Ectodermal cell (in vitro differentiated cells): Measurements from ENCODE around the gene SF3B1.

Experiments used
- H3K27ac ChIP-seq: 2 replicates; pipeline ENCODE4 v1.7.0; 2013; ENCODE audit warnings: mild to moderate bottlenecking, low read depth, low read length; ENCODE audit not compliant: insufficient read depth, poor library complexity, severe bottlenecking
- H3K27me3 ChIP-seq: 2 replicates; pipeline ENCODE4 v1.7.0; 2013; ENCODE audit warnings: mild to moderate bottlenecking, low read length; ENCODE audit not compliant: insufficient read depth, control insufficient read depth, poor library complexity, severe bottlenecking
- H3K36me3 ChIP-seq: one replicate; pipeline ENCODE4 v1.7.0; 2013; ENCODE audit warnings: low read length; ENCODE audit not compliant: control insufficient read depth, insufficient read depth
- H3K4me1 ChIP-seq: one replicate; pipeline ENCODE4 v1.7.0; 2013; ENCODE audit warnings: low read length; ENCODE audit not compliant: control insufficient read depth, insufficient read depth
- H3K4me3 ChIP-seq: 2 replicates; pipeline ENCODE4 v1.7.0; 2013; ENCODE audit warnings: low read depth, low read length, control low read depth; ENCODE audit not compliant: insufficient read depth
- H3K9me3 ChIP-seq: 2 replicates; pipeline ENCODE4 v1.7.0; 2013; ENCODE audit warnings: mild to moderate bottlenecking, low read length, moderate library complexity; ENCODE audit not compliant: control insufficient read depth
- WGBS, 2 experiments: methylation state at CpG; one replicate each; pipeline ENCODE4 v1.1.7; 2013; ENCODE audit warnings: missing lambda C conversion rate in 2 of 2; 5-methylcytosine and 5-hydroxymethylcytosine counted together

SF3B1 gene

GRCh38 chr2:197416268-197416667 lies 18.6 kb downstream of the SF3B1 start:
- WGBS, 2 experiments, result 88 to 100% methylated on average over 1 of the region's 1 CpG
- Histone ChIP-seq H3K4me1 (no peaks in the 10 kb centered on the region), H3K9me3 (no peaks in the 10 kb centered on the region), H3K27ac (no peak overlapping the region), H3K36me3 (peaks cover 72% of the 10 kb centered on the region), H3K4me3 (no peak overlapping the region), H3K27me3 (no peaks in the 10 kb centered on the region)

GRCh38 chr2:197414515-197414914 lies 20.3 kb downstream of the SF3B1 start:
- Histone ChIP-seq H3K9me3 (no peaks in the 10 kb centered on the region), H3K36me3 (peaks cover 71% of the 10 kb centered on the region), H3K4me1 (no peaks in the 10 kb centered on the region), H3K27ac (no peak overlapping the region), H3K4me3 (no peak overlapping the region), H3K27me3 (no peaks in the 10 kb centered on the region)
- WGBS, 2 experiments, result 97 to 99% methylated on average over 2 of the region's 2 CpGs

- peaks cover 71% of the 10 kb centered on the region for H3K36me3 ChIP-seq
- whole genome bisulfite sequencing, 2 experiments, result 96% methylated on average over 5 of the region's 5 CpGs
- no peaks in the 10 kb centered on the region for H3K9me3 ChIP-seq
- H3K27ac ChIP-seq, result no peak overlapping the region
- H3K27me3 ChIP-seq, result no peaks in the 10 kb centered on the region
- no peaks in the 10 kb centered on the region for H3K4me1 ChIP-seq
- H3K4me3 ChIP-seq, result no peak overlapping the region
These were observed 20.8 kb downstream of the SF3B1 start for GRCh38 chr2:197414039-197414438.

- Histone ChIP-seq H3K4me1 (no peaks in the 10 kb centered on the region), H3K27ac (no peak overlapping the region), H3K4me3 (no peak overlapping the region), H3K9me3 (no peaks in the 10 kb centered on the region), H3K27me3 (no peaks in the 10 kb centered on the region), H3K36me3 (peaks cover 67% of the 10 kb centered on the region)
- no CpG with 5 or more reads among the region's 2 CpGs for WGBS, 2 experiments
These were observed 29.2 kb downstream of the SF3B1 start for GRCh38 chr2:197405582-197405981.

GRCh38 chr2:197399887-197400540 lies 34.8 kb downstream of the SF3B1 start:
- Histone ChIP-seq H3K27ac (no peak overlapping the region), H3K4me3 (no peak overlapping the region), H3K4me1 (no peaks in the 10 kb centered on the region), H3K9me3 (no peaks in the 10 kb centered on the region), H3K36me3 (peaks cover 75% of the 10 kb centered on the region), H3K27me3 (no peaks in the 10 kb centered on the region)
- WGBS, 2 experiments, result 92 to 97% methylated on average over 5 to 6 of the region's 6 CpGs

- H3K9me3 ChIP-seq, result no peaks in the 10 kb centered on the region
- no peak overlapping the region for H3K4me3 ChIP-seq
- H3K4me1 ChIP-seq, result no peaks in the 10 kb centered on the region
- H3K27ac ChIP-seq, result no peak overlapping the region
- peaks cover 77% of the 10 kb centered on the region for H3K36me3 ChIP-seq
- 97 to 99% methylated on average over 2 of the region's 2 CpGs for WGBS, 2 experiments
- no peaks in the 10 kb centered on the region for H3K27me3 ChIP-seq
These were observed 35.9 kb downstream of the SF3B1 start for GRCh38 chr2:197398913-197399312.

- Histone ChIP-seq H3K4me1 (no peaks in the 10 kb centered on the region), H3K27me3 (no peaks in the 10 kb centered on the region), H3K4me3 (no peak overlapping the region), H3K27ac (no peak overlapping the region), H3K9me3 (no peaks in the 10 kb centered on the region), H3K36me3 (peaks cover 34% of the 10 kb centered on the region)
- WGBS, 2 experiments, result 100% methylated on average over 1 of the region's 1 CpG
These were observed 43.6 kb downstream of the SF3B1 start for GRCh38 chr2:197391220-197391717.

- WGBS, 2 experiments, result 85 to 92% methylated on average over 4 to 5 of the region's 5 CpGs
- H3K4me3 ChIP-seq, result no peak overlapping the region
- no peaks in the 10 kb centered on the region for H3K27me3 ChIP-seq
- no peaks in the 10 kb centered on the region for H3K9me3 ChIP-seq
- H3K4me1 ChIP-seq, result no peaks in the 10 kb centered on the region
- H3K36me3 ChIP-seq, result peaks cover 16% of the 10 kb centered on the region
- H3K27ac ChIP-seq, result no peak overlapping the region
These were observed 45.8 kb downstream of the SF3B1 start for GRCh38 chr2:197388866-197389587.

GRCh38 chr2:197387179-197387578 lies 47.6 kb downstream of the SF3B1 start:
- 95 to 96% methylated on average over 8 of the region's 8 CpGs for WGBS, 2 experiments
- H3K4me1 ChIP-seq, result no peaks in the 10 kb centered on the region
- H3K4me3 ChIP-seq, result no peak overlapping the region
- H3K27me3 ChIP-seq, result no peaks in the 10 kb centered on the region
- H3K36me3 ChIP-seq, result peaks cover 11% of the 10 kb centered on the region
- H3K9me3 ChIP-seq, result no peaks in the 10 kb centered on the region
- no peak overlapping the region for H3K27ac ChIP-seq

GRCh38 chr2:197386242-197386641 lies 48.6 kb downstream of the SF3B1 start:
- Histone ChIP-seq H3K4me1 (no peaks in the 10 kb centered on the region), H3K27ac (no peak overlapping the region), H3K4me3 (no peak overlapping the region), H3K9me3 (no peaks in the 10 kb centered on the region), H3K27me3 (no peaks in the 10 kb centered on the region), H3K36me3 (peaks cover 2% of the 10 kb centered on the region)
- 89 to 93% methylated on average over 2 of the region's 2 CpGs for WGBS, 2 experiments
